Tibial artery (tissue), 4 donors: ENCODE results near the gene MED9.
A peak's percentile ranks its signal among the peaks of the same experiment; 100 is the strongest.
"Not testable (repeated sequence)": the region's sequence is repeated elsewhere in the genome, so short reads cannot be mapped to it uniquely, and the experiment has no call there.

Experiments used
- DNase-seq, 2 donors: peaks; one replicate each; pipeline ENCODE4 v3.0.0-alpha.2; 2019
- H3K27ac ChIP-seq, 2 donors: fragments of 200-600 bp; sonication (generic) in 1 of 2; 1 replicate in 1 of 2; 2 replicates in 1 of 2; pipeline ENCODE4 v1.5.1; 2018 to 2019; ENCODE audit warnings: mild to moderate bottlenecking in 1 of 2
- H3K27me3 ChIP-seq, 2 donors: fragments of 200-600 bp; sonication (generic) in 1 of 2; one replicate each; pipeline versions ENCODE4 v1.5.1 to v1.6.0; 2016 to 2019
- H3K36me3 ChIP-seq, 3 donors: fragments of 200-600 bp; sonication (generic) in 2 of 3; one replicate each; pipeline ENCODE4 v1.5.1; 2016 to 2019; ENCODE audit warnings: mild to moderate bottlenecking in 2 of 3
- H3K4me1 ChIP-seq, 4 donors: fragments of 200-600 bp; sonication (generic) in 2 of 4; 1 replicate in 3 of 4; 2 replicates in 1 of 4; pipeline ENCODE4 v1.5.1; 2016 to 2019
- H3K4me3 ChIP-seq, 2 donors: fragments of 200-600 bp; sonication (generic) in 1 of 2; 1 replicate in 1 of 2; 2 replicates in 1 of 2; pipeline ENCODE4 v1.5.1; 2018 to 2019; ENCODE audit warnings: mild to moderate bottlenecking in 2 of 2
- H3K9me3 ChIP-seq, 3 donors: fragments of 200-600 bp; sonication (generic) in 1 of 3; one replicate each; pipeline ENCODE4 v1.5.1; 2016 to 2019
- intact Hi-C: fragments of 100-400 bp; cut with DNase I; formaldehyde crosslinking; loops from one replicate; pipeline ENCODE4 v1.15.0; 2023; ENCODE audit warnings: low total_unique reads
- TF ChIP-seq, protein P1 (sequence below), 2 experiments: fragments of 200-600 bp in 1 of 2; fragments of 450-650 bp in 1 of 2; IDR thresholded peaks; one replicate each; pipeline ENCODE4 v1.5.1; 2017 to 2019; ENCODE audit warnings: antibody characterized with exemption in 2 of 2, mild to moderate bottlenecking in 1 of 2, moderate library complexity in 1 of 2

The MED9 gene

DNA sequence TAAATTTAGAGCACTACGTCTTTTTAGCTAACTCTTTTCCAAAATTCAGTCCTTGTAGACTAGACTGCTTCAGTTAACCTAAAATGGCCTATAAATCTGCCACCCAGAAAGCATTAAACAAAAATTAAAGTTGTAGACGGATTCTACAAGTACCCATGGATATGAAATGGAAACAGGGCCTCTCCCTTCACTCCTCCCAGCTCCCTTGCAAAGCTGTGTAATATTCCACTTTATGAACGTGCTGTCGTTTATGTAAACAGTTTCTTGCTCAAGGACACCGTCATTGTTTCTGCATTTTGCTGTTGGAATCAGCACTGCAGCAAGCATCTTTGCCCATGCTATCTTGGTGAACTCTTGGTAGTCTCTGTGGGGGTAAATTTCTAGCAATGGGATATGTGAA, 5.1 kb downstream of the MED9 start:
- Histone ChIP-seq H3K4me1 (peaks cover 0 to 23% (median 15%) of the 10 kb centered on the region in 4 donors), H3K9me3 (no peaks in the 10 kb centered on the region), H3K36me3 (peaks cover 0 to 17% (median 8%) of the 10 kb centered on the region in 3 donors), H3K27me3 (no peaks in the 10 kb centered on the region), H3K4me3 (no peak overlapping the region), H3K27ac (no peak overlapping the region)
- intact Hi-C loops = no loop called here
- TF ChIP-seq, protein P1, sequence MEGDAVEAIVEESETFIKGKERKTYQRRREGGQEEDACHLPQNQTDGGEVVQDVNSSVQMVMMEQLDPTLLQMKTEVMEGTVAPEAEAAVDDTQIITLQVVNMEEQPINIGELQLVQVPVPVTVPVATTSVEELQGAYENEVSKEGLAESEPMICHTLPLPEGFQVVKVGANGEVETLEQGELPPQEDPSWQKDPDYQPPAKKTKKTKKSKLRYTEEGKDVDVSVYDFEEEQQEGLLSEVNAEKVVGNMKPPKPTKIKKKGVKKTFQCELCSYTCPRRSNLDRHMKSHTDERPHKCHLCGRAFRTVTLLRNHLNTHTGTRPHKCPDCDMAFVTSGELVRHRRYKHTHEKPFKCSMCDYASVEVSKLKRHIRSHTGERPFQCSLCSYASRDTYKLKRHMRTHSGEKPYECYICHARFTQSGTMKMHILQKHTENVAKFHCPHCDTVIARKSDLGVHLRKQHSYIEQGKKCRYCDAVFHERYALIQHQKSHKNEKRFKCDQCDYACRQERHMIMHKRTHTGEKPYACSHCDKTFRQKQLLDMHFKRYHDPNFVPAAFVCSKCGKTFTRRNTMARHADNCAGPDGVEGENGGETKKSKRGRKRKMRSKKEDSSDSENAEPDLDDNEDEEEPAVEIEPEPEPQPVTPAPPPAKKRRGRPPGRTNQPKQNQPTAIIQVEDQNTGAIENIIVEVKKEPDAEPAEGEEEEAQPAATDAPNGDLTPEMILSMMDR (IDR thresholded peaks at IDR 0.05) = no peak
- no peak for DNase-seq

DNA sequence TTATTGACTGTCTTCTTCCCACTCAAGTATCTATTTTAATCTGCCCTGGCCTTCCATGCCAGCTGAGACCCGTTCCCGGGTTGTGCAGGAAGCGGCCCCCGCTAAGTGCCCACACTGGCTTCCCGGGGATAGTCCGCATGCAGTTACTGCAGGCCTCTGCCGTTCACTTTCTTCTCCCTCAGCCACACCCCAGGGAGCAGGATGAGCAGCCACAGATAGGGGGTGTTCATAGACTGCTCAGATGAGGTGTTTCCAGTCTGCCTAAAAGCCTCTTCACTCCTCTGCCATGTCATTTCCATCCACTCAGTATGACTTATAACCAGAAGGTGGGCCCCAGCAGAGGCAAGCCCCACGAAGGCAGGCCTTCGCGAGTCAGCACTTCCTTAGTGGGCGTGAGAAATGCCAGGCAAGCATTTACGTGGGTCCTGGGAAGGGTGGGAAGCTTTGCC, 7.7 kb downstream of the MED9 start:
- TF ChIP-seq, protein P1 (IDR thresholded peaks at IDR 0.05) = no peak
- intact Hi-C loops = no loop called here
- no peak for DNase-seq
- Histone ChIP-seq H3K27ac (no peak overlapping the region), H3K36me3 (peaks cover 4 to 42% (median 13%) of the 10 kb centered on the region in 3 donors), H3K27me3 (no peaks in the 10 kb centered on the region), H3K4me3 (no peak overlapping the region), H3K4me1 (peaks cover 0 to 4% (median 0%) of the 10 kb centered on the region in 4 donors), H3K9me3 (no peaks in the 10 kb centered on the region)

DNA sequence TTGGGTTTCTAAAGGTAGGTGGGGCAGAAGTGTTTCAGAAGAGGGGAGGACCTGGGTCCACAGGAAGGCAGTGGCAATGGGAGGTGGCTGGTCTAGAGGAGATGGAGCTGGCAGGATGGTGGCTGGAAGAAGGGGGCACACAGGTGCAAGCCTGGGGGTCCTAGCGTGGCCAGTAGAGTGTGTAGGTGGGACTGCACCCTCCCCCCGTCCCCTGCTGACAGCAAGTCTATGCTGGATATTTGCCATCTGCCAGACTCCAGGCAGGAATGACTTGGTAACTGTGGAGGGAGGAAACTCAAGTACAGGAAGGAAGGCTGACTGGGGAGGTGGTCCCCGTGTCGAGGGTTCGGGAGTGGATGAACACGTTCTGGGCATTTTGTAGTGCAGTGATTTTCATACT, 8.6 kb downstream of the MED9 start:
- TF ChIP-seq, protein P1 (IDR thresholded peaks at IDR 0.05) = no peak
- DNase-seq = no peak
- Histone ChIP-seq H3K27me3 (no peaks in the 10 kb centered on the region), H3K9me3 (no peaks in the 10 kb centered on the region), H3K36me3 (peaks cover 4 to 49% (median 7%) of the 10 kb centered on the region in 3 donors), H3K27ac (no peak overlapping the region), H3K4me1 (peaks cover 0 to 4% (median 0%) of the 10 kb centered on the region in 4 donors), H3K4me3 (no peak overlapping the region)
- intact Hi-C loops = no loop called here

DNA sequence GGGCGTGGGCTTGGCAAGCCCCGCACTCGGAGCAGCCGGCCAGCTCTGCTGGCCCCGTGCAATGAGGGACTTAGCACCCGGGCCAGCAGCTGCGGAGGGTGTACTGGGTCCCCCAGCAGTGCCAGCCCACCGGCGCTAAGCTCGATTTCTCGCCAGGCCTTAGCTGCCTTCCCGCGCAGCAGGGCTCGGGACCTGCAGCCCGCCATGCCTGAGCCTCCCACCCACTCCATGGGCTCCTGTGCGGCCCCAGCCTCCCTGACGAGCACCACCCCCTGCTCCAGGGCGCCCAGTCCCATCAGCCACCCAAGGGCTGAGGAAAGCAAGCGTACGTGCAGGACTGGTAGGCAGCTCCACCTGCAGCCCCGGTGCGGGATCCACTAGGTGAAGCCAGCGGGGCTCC, 9.6 kb downstream of the MED9 start:
- DNase-seq, H3K27me3 ChIP-seq, H3K4me1 ChIP-seq, intact Hi-C loops, H3K9me3 ChIP-seq, H3K4me3 ChIP-seq, H3K27ac ChIP-seq: not testable (repeated sequence)
- peaks cover 4 to 54% (median 13%) of the 10 kb centered on the region in 3 donors for H3K36me3 ChIP-seq

DNA sequence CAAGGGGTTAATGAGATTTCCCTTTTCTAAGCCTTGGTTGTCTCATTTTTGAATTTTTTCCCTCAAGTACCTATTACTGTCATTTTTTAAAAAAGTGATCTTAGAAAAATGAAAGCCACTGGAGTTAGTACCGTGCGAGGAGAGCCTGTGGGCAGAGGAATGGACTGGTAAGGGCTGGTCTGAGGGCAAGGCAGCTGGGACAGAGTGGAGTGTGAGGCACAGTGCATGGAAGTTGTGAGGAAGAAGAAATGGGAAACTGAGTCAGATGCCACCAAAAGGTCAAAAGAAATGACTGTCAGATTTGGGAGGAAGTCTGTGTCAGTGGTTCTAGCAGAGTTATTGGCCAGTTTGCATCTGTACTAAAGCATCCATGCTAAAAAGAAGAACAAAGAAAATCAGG, 11.2 kb downstream of the MED9 start:
- DNase-seq = no peak
- TF ChIP-seq, protein P1 (IDR thresholded peaks at IDR 0.05) = no peak
- Histone ChIP-seq H3K4me3 (no peak overlapping the region), H3K27me3 (no peaks in the 10 kb centered on the region), H3K27ac (no peak overlapping the region), H3K9me3 (no peaks in the 10 kb centered on the region), H3K36me3 (peaks cover 9 to 70% (median 24%) of the 10 kb centered on the region in 3 donors), H3K4me1 (no peaks in the 10 kb centered on the region)
- intact Hi-C loops = no loop called here

DNA sequence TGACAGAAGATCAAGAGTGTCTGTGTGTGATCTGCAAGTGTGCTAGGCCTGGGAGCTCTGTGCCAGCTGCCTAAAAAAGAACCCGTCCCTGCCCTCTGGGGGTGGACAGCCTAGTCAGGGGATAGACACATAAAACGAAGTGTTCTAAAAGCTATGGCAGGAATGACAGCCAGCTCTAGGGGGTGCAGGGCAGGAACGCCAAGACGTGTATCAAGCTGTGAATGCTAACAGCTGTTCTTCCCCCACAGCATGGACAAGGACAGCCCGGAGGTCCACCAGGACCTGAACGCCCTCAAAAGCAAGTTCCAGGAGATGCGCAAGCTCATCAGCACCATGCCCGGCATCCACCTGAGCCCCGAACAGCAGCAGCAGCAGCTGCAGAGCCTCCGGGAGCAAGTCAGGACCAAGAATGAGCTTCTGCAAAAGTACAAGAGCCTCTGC, 14.3 kb downstream of the MED9 start:
- H3K4me1 ChIP-seq = peaks cover 0 to 22% (median 15%) of the 10 kb centered on the region in 4 donors
- DNase-seq = peak in 1 of 2 donors; percentile 19
- no peak overlapping the region for H3K27ac ChIP-seq
- no peaks in the 10 kb centered on the region for H3K9me3 ChIP-seq
- TF ChIP-seq, protein P1 (IDR thresholded peaks at IDR 0.05) = no peak
- intact Hi-C loops = no loop called here
- H3K4me3 ChIP-seq = no peak overlapping the region
- H3K36me3 ChIP-seq = peaks cover 9 to 62% (median 24%) of the 10 kb centered on the region in 3 donors
- no peaks in the 10 kb centered on the region for H3K27me3 ChIP-seq
